Stimulated activated CD4-positive, alpha-beta T cell treated with anti-CD3 and anti-CD28 coated beads, TNF-alpha, amount 100 ng/mL, for 1 hour (primary cell): ENCODE data around the gene CALCA.
A peak's percentile ranks its signal among the peaks of the same experiment; 100 is the strongest.
"Not testable (repeated sequence)": the region's sequence is repeated elsewhere in the genome, so short reads cannot be mapped to it uniquely, and the experiment has no call there.

Experiments used
- DNase-seq, 3 donors: peaks; one replicate each; pipeline ENCODE4 v3.0.0-alpha.2; 2020; ENCODE audit warnings: low read depth in 3 of 3, low spot score in 1 of 3

The CALCA gene, protein sequence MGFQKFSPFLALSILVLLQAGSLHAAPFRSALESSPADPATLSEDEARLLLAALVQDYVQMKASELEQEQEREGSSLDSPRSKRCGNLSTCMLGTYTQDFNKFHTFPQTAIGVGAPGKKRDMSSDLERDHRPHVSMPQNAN

DNA sequence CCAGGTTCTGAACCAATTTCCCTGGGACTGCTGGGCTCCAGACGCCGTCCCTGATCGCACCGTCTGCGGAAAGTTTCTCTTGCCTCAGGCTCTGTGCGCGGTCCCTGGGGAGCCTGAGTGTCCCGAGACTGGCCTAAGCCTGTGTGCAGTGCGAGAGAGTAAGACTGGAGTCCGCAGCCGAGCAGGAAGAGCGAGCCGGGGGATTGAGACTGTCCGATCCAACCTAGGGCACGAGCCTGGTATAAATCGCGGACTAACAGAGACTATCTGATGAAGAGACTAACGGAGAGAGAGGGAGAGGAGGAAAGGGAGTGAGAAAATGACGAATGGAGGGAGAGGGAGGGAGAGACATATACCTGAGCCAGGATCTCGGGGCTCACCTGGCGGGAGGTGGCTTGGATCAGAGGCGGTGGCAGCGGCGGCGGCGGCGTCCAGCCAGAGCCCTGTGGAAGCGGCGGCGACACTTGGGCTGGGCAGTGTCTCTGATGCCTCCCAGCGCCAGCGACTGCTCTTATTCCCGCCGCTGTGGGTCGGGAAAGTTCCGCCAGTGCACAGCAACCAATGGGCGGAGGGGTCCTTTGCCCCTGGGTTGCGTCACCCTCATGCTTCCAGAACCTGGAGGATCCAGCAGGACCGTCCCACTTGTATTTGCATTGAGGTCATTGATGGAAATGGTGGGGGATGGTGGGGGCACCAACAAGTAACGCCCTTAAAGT is at the start of gene CALCA:
TSS of gene CALCA (minus strand) at position 487 of the 716 bp plus-strand sequence. CDS start 1,159 bp downstream, outside the sequence.
- DNase-seq, result no peak

DNA sequence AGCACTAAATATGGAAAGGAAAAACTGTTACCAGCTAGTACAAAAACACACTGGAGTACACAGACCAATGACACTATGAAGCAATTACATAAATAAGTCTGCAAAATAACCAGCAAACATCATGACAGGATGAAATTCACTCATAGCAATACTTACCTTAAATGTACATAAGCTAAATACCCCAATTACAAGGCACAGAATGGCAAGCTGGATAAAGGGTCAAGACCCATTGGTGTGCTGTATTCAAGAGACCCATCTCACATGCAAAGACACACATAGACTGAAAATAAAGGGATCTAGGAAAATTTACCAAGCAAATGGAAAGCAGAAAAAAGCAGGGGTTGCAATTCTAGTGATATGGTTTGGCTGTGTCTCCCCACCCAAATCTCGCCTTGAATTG is 44.0 kb upstream of the CALCA start:
- no peak for DNase-seq

DNA sequence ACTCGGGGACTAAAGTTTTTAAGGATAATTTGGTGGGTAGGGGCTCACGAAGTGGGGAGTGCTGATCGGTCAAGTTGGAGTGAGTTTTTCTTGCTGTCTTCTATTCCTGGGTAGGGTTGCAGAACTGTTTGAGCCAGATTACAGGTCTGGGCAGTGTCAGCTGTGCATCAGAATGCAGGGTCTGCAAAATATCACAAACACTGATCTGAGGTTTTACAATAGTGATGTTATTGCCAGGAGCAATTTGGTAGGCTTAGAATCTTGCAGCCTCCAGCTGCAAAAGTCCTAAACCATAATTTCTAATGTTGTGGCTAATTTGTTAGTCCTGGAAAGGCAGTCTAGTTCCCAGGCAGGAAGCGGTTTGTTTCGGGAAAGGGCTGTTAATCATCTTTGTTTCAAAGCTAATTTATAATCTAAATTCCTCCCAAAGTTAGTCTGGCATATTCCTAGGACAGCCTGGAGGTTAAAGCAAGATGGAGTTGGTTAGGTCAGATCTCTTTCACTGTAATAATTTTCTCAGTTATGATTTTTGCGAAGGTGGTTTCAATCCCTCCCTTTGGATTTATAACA is 39.7 kb upstream of the CALCA start:
- DNase-seq, result no peak

DNA sequence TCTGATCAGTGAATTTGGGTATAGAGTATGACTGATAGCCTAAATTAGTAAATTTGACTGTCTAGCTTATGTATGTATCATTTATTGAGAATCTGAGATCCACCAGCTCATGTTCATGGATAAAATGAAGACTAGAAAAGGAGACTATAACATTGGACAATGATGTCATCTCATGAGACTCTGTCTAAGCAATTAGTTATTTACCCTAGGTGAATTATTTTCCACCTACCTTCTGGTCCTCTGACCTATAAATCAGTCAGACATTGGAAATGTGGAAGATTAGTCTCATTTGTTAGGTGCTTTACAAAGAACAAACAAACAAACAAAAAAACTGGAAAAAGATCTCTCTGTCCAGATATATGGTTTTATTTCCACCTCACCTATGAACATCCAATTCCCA is 38.7 kb upstream of the CALCA start:
- DNase-seq, result no peak

DNA sequence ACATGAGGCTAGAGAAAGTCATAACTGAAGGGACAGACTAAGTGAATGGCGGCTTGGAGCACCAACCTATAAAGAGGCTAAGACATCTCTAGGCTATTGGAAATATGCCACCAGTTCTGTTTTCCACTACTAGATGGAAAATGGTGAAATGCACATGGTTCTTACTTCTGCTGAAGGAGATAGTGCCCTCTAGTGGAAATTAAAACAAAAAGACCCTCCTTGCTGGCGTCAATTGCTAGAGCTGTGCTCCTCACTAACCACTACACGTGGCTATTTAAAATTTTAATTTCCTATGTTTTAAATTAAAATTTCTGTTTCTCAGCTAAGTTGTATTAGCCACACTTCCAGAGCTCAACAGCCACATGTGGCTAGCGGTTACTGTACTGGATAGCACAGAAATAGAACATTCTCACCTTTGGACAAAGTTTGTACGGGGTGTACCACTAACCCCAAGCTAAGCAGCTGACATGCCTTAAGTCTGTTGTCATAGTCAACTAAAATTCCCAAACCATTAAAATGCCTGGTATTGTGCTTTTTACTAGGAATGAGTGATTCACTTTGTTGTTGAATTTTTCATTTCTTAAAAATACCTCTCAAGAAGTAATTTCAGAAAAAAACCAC is 34.1 kb upstream of the CALCA start:
- no peak for DNase-seq

DNA sequence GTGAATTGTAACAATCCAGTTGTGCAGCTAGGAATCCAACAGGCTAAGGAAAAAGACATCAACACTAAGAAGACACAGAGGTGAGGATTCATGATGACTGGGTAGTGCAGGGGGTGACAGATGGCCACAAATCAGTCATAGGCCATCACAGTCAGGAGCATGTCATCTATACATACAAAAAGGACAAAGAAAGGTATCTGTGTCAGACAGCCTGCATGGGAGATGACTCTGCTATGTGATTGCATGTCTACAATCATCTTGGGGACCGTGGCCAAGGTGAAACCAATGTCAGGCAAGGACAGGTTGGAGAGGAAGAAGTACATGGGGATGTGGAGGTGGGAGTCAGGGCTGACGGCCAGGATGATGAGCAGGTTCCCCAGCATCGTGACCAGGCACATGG is 16.0 kb upstream of the CALCA start:
- not testable (repeated sequence) for DNase-seq

DNA sequence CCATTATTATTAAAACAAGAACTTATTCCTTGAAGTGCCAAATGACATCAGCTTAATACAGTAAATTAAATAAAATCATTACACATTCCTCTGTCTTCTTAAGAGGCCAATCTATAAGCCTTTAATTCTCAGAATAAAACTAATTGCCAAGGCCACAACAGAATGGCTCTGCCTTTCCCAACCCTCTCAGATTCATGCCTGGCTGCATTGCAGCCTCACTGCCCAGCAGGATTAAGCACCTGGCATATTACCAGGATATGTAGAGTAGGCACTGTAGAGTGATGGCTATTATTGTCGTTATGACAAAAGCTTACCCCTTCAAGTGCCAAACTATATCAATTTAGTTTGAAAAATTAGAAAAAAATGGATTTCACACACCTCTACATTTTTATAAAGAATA is 9.4 kb upstream of the CALCA start:
- DNase-seq, result no peak

DNA sequence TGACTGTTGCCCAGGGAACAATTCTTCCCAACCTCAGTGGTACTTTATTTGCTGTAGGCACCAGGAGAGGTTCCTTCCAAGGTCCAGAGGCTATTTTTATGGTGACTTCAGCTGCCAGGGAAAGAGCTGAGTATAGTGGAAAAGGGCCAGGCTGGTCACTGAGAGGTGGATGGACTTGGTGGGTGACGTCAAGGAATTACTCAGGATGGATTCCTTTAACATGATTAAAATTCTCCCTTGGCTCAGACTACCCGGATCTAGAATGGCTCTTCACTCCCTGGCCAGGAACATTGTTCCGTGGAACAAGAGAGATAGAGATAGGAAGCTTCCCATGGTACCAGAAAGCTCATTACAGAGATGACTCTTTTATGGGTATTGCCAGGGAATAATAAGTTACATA is 8.7 kb upstream of the CALCA start:
- no peak for DNase-seq

DNA sequence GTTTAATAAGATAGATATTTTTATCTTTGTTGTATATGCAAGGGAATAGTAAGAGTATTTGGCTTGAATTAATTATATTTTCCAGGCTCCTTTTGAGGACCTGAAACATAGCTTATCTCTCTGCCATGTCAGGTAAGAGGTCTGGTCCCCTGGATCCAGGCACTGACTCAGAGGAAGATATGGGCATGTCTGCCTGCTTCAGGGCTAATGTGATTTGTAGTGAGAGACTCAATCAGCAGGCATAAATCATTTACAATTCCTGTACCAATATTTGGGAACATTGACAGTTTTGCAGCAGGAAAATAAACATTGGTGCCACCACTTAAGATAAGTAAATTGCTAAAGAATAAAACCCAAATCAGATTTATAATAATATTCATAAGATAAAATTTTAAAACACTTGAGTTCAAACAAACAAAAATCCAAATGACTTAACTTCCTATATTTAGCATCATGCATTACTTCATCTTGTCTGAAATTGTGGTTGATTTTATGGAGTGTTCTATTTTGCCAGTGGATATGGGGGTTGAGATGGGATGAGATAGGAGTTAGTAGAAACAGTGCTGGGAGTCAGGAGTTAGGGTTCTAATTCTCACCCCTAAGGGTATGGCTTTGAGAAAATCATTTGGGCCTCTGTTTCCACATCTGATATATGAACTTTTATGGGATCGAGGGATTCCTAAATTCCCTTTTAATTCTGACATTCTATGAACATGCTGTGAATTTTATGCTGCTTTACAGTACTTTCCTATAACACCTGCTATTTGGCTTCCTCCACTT is 5.1 kb upstream of the CALCA start:
- no peak for DNase-seq

DNA sequence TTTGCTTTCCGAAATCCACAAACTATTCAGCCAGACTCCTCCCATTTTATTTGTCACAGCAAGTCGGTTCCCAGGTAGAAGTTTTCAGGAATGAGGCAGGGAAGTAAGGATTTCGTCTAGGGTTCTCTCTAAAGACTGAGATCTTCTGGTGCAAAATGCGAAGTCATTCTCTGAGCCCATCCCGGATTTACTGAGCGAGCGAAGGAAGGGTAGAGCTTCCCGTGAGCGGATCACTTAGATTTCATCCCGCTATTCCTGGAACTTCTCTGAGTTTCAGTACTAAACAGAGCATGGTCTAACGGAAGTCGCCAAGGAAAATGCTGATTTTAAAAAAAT is 3.1 kb upstream of the CALCA start:
- DNase-seq, result no peak

DNA sequence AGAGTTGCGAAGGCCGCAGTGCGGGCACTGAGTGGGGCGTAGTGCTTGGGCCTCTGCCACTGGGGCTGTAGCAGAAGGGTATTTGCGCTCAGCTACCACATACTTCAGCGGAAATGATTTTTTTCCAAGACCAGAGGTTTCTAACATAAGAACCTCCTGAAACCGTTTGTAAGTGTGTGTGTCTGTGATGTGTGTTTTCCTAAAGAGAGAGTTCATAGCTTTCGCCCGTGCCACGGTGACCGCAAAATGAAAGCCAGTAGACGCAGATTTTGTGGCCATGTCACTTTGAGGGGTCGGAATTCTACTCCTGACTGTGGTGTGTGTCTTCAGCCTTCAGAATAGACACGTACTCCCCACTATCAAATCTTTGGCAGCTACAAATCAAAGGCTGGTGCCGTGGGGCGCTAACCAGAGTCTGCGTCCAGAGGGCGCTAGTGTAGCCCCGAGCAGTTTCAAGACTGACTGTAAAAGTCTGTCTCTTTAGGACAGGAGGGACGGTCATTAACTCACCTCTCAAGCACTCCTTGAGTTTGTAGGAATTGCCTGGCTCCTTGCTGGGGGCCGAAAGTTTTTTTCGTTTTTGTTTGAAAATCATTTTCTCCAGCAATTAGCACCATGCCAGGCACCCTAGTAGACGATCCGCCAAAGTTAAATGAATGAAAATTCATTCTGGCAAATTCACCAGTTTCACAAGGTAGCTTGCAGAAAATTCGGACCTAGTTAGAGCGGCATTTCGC is 2.5 kb upstream of the CALCA start:
- DNase-seq, result peak in 1 of 3 donors; percentile 53

DNA sequence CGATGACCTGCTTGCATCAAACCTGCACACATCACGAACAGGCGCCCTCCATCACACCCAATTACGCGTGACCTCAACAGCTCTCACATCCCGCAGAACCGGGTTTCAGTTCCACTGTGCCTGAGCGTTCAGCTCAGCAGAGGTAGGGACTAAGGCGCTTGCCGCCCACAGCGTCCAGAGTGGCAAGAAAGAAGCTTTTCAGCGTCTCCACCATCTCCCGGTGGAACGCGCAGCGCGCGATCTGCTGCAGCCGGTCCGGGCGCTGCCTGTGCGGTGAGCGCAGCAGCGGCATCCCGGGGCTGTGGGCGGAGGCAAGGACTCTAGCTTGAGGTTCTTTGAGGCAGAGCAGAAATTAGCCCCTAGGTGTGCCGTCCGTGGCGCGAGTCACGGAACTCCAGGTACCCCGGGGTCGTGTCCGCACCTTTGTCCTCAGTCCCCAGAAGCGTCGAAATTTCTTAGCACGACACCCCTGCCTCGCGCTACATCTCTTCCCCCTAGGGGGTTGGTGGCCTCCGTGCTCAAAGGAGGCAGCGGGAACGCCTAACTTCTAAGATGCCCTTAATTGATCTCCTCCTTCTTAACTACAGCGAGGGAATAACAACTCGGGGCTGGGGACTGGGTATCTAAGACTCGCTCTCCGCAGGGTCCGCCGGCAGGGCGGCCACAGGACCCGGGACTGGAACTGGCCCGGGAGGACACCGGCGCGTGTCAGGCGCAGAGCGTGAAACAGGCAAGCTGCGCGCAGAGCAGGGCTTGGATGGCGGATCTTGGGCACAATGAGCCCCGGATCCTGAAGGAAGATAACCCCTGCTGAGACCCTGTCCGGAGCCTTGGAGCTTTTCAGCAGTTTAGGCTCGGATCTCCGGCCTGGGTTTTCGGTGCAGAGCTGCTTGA is 1.7 kb upstream of the CALCA start:
- DNase-seq, result peak in 1 of 3 donors; percentile 10

DNA sequence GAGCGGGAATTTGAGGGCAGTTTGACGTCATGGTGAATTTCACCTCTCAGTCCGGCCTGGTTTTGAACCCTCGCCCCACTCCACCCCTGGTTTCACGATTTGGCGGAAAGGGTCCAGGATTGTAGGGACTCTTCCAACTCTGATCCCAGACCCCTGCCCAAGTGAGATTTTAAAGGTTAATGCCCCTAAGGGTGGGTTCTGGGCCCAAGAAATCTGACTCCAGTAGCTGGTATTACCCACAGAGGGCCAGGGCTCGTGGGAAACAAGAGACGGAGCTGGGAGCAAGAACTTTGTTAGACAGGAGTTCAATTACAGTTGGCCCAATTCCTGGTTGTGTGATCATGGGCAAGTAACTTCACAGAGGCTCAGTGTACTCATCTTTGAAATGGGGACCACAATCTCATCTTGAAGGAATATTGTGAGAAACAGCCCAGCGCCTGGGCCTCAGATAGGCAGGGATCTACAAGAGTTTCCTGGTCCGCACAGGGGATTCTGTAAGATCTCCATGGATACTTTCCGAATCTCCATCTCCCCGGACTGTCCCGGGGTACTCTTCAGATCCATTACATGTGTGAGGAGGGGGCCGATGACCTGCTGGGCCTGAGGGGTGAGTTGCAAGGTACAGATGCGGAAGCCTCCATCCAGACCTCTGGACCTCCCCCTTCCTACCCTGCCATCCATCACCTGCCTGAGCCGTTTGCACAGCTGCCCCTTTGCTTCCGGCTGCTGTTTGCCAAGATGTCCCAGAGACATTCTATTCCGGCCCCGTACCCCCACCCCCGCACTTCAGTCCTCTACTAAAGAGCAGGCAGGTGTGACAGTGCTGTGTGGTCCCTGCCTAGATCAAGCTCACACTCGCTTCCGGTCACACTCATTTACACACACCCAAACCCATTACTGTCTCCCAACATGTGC is 687 bp upstream of the CALCA start:
- DNase-seq, result no peak

DNA sequence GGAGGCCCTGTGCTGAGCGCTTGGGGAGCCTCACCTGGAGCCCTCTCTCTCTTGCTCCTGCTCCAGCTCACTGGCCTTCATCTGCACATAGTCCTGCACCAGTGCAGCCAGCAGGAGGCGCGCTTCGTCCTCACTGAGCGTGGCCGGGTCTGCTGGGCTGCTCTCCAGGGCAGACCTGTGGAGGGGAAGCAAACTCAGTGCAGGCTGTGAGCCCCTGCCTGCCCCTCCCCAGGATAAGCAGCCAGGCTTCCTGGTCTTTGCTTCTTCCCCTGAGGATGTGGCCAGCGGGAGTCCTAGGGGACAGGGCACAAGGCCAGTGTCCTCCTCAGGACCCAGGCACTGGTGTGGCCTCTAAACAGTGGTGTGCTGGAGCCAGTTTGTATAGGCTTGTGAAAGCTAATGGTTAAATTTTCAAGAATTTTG is 2.2 kb downstream of the CALCA start:
- peak in 1 of 3 donors; percentile 42 for DNase-seq

DNA sequence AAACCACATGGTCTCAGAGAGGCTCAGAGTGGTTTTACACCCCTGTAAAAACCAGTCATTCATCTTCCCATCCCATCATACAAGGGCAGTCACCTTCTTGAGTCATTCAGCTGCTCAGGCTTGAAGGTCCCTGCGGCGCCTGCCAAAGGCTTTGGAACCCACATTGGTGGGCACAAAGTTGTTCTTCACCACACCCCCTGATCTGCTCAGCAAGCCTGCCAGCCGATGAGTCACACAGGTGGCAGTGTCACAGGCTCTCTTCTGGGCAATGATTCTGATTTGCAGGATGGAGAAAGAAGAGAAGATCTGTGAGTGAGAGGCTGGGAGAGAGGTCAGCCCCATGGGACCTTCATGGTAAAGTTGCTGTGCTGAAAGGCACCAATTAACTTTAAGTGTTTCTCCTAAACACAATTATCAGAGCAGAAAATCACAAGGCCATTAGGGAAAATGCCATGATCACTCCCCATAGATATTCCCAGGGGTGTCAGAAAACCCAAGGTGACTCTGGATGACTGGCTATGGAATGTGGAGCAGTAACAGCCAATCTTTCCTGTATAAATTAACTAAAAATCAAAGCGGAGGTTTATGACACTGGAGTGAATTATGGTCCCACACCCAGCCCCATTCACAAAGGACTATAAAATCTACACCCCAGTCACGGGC is 4.4 kb downstream of the CALCA start:
- no peak for DNase-seq

DNA sequence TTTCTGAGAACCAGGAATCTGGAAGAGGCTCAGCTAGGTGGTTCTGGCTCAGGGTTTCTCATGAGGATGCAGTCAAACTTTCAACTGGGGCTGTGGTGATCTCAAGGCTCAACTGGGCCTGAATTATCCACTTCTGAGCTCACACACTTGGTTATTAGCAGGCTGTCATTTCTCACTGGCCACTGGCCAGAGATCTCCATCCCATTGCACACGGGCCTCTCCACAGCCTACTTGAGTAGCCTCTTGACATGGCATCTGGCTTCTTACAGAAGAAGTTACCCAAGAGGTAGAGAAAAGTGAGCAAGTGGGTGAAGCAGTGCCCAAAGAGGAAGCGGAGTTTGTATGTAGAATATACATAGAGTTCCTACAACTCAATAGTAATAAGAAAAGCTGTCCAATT is 16.0 kb downstream of the CALCA start:
- no peak for DNase-seq

DNA sequence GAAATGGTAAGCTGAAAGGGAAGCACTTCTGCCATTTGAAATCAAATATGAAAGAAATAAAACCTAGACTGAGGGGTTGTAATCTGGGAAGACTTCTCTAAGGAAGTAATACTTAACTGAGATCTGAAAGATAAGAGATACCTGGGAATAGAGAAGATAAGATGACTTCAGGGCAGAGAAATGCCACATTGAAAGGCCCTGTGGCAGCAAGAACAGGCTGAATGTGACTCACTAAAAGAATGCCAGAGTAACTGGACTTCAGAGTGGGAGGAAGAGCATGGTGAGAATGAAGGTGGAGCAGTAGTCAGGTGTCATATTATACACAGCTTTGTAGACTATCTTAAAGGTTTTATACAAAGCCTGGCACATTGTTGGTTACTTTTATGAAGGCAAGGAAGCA is 17.6 kb downstream of the CALCA start:
- no peak for DNase-seq

DNA sequence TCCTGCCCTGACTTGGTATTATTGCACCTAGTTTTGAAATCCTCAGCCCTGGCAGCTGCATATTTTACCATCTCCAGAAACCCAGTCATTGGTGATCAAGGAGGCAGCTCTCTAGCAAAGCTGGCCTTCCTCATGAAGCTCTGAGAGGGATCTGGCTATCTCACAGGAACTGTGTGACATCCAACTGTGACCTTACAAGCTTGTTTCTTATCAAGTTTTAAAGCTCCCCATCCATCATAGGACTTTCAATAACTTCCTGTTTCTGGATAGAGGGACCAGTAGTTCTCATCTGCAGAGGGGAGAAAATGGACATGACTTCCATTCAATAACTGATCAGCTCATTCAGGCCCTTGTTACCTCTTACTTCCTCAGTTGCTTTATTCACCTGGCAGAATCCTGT is 18.2 kb downstream of the CALCA start:
- DNase-seq, result no peak
